ENCODE data around the gene ATP6V1A. TPM values are rescaled to one million over a fixed set of nuclear protein-coding genes. Genes with fewer than 3 reads are reported as not detected.
A peak's percentile ranks its signal among the peaks of the same experiment; 100 is the strongest.

The ATP6V1A gene
- total and polyA plus RNA-seq, 5 donors from 2014 or later: 19.3 to 50.6 (median 43.0) TPM

- H3K27ac Mint-ChIP-seq: peak overlapping the region; percentile 11 to 53 (median 31)
- peaks cover 38 to 64% (median 48%) of the 10 kb centered on the region in 4 donors for H3K4me1 Mint-ChIP-seq
- H3K27me3 ChIP-seq (ENCODE audit: control insufficient read depth, insufficient read depth, low read length): no peaks in the 10 kb centered on the region
- peaks cover 14% of the 10 kb centered on the region for H3K4me1 ChIP-seq (ENCODE audit: control insufficient read depth, insufficient read depth, low read length, poor library complexity, severe bottlenecking)
- H3K9me3 ChIP-seq (ENCODE audit: control insufficient read depth in 2 of 2, low read length in 2 of 2): no peaks in the 10 kb centered on the region
- DNase-seq: peak; percentile 28 to 80 (median 74)
- H3K27ac ChIP-seq (ENCODE audit: insufficient read depth, low read length, poor library complexity, severe bottlenecking): peak overlapping the region; percentile 64
- H3K36me3 Mint-ChIP-seq: no peaks in the 10 kb centered on the region
- H3K4me3 Mint-ChIP-seq: peak overlapping the region in 2 of 4 donors; percentile 39 to 41
- H3K27me3 Mint-ChIP-seq: no peaks in the 10 kb centered on the region
- no peaks in the 10 kb centered on the region for H3K9me3 Mint-ChIP-seq
- H3K4me3 ChIP-seq (ENCODE audit: low read depth, low read length): peak overlapping the region; percentile 46
- ATAC-seq (ENCODE audit: low read depth in 2 of 2): peak; percentile 73 to 77
- no peaks in the 10 kb centered on the region for H3K36me3 ChIP-seq (ENCODE audit: control insufficient read depth, insufficient read depth, low read length)
Measured at GRCh38 chr3:113736548-113737089, 10.2 kb upstream of the ATP6V1A start.

- peak overlapping the region; percentile 9 for H3K4me3 ChIP-seq (ENCODE audit: low read depth, low read length)
- no peak for ATAC-seq (ENCODE audit: low read depth in 2 of 2)
- H3K4me1 Mint-ChIP-seq: peaks cover 43 to 77% (median 51%) of the 10 kb centered on the region in 4 donors
Measured at GRCh38 chr3:113741086-113741485, 5.7 kb upstream of the ATP6V1A start.

GRCh38 chr3:113741620-113742019 is 5.2 kb upstream of the ATP6V1A start:
- Histone ChIP-seq H3K9me3 (ENCODE audit: control insufficient read depth in 2 of 2, low read length in 2 of 2) (no peaks in the 10 kb centered on the region), H3K4me1 (ENCODE audit: control insufficient read depth, insufficient read depth, low read length, poor library complexity, severe bottlenecking) (peaks cover 53% of the 10 kb centered on the region), H3K27ac (ENCODE audit: insufficient read depth, low read length, poor library complexity, severe bottlenecking) (peak overlapping the region; percentile 65), H3K4me3 (ENCODE audit: low read depth, low read length) (peak overlapping the region; percentile 63), H3K27me3 (ENCODE audit: control insufficient read depth, insufficient read depth, low read length) (no peaks in the 10 kb centered on the region), H3K36me3 (ENCODE audit: control insufficient read depth, insufficient read depth, low read length) (no peaks in the 10 kb centered on the region)
- Mint-ChIP-seq H3K27ac (peak overlapping the region in 2 of 3 donors; percentile 6 to 67), H3K27me3 (peaks cover 9% of the 10 kb centered on the region), H3K4me3 (peak overlapping the region in 3 of 4 donors; percentile 36 to 95 (median 79)), H3K36me3 (no peaks in the 10 kb centered on the region), H3K4me1 (peaks cover 38 to 75% (median 46%) of the 10 kb centered on the region in 4 donors), H3K9me3 (no peaks in the 10 kb centered on the region)
- DNase-seq (no peak), ATAC-seq (ENCODE audit: low read depth in 2 of 2) (no peak)

More at GRCh38 chr3:113741086-113741485, 5.7 kb upstream of the ATP6V1A start:
- Histone ChIP-seq H3K27ac (ENCODE audit: insufficient read depth, low read length, poor library complexity, severe bottlenecking) (peak overlapping the region; percentile 65), H3K36me3 (ENCODE audit: control insufficient read depth, insufficient read depth, low read length) (no peaks in the 10 kb centered on the region), H3K4me1 (ENCODE audit: control insufficient read depth, insufficient read depth, low read length, poor library complexity, severe bottlenecking) (peaks cover 49% of the 10 kb centered on the region), H3K27me3 (ENCODE audit: control insufficient read depth, insufficient read depth, low read length) (no peaks in the 10 kb centered on the region), H3K9me3 (ENCODE audit: control insufficient read depth in 2 of 2, low read length in 2 of 2) (no peaks in the 10 kb centered on the region)
- Mint-ChIP-seq H3K27me3 (peaks cover 6% of the 10 kb centered on the region), H3K4me3 (peak overlapping the region in 3 of 4 donors; percentile 13 to 79 (median 29)), H3K9me3 (no peaks in the 10 kb centered on the region), H3K36me3 (no peaks in the 10 kb centered on the region), H3K27ac (peak overlapping the region in 2 of 3 donors; percentile 6 to 67)
- DNase-seq: no peak

GRCh38 chr3:113743006-113743630 is 3.7 kb upstream of the ATP6V1A start:
- Histone ChIP-seq H3K4me3 (ENCODE audit: low read depth, low read length) (peak overlapping the region; percentile 63), H3K4me1 (ENCODE audit: control insufficient read depth, insufficient read depth, low read length, poor library complexity, severe bottlenecking) (peaks cover 61% of the 10 kb centered on the region), H3K9me3 (ENCODE audit: control insufficient read depth in 2 of 2, low read length in 2 of 2) (no peaks in the 10 kb centered on the region), H3K27me3 (ENCODE audit: control insufficient read depth, insufficient read depth, low read length) (no peaks in the 10 kb centered on the region), H3K27ac (ENCODE audit: insufficient read depth, low read length, poor library complexity, severe bottlenecking) (no peak overlapping the region), H3K36me3 (ENCODE audit: control insufficient read depth, insufficient read depth, low read length) (no peaks in the 10 kb centered on the region)
- ATAC-seq (ENCODE audit: low read depth in 2 of 2) (no peak), DNase-seq (peak in 1 of 3 donors; percentile 8)
- H3K36me3 Mint-ChIP-seq: no peaks in the 10 kb centered on the region
- H3K4me3 Mint-ChIP-seq: peak overlapping the region; percentile 95 to 100 (median 98)
- peak overlapping the region; percentile 65 to 92 (median 67) for H3K27ac Mint-ChIP-seq
- no peaks in the 10 kb centered on the region for H3K9me3 Mint-ChIP-seq
- peaks cover 28 to 69% (median 45%) of the 10 kb centered on the region in 4 donors for H3K4me1 Mint-ChIP-seq
- H3K27me3 Mint-ChIP-seq: peaks cover 10% of the 10 kb centered on the region

- H3K9me3 Mint-ChIP-seq: no peaks in the 10 kb centered on the region
- peak overlapping the region; percentile 95 to 100 (median 98) for H3K4me3 Mint-ChIP-seq
- Histone ChIP-seq H3K4me3 (ENCODE audit: low read depth, low read length) (peak overlapping the region; percentile 89), H3K36me3 (ENCODE audit: control insufficient read depth, insufficient read depth, low read length) (no peaks in the 10 kb centered on the region), H3K4me1 (ENCODE audit: control insufficient read depth, insufficient read depth, low read length, poor library complexity, severe bottlenecking) (peaks cover 62% of the 10 kb centered on the region), H3K9me3 (ENCODE audit: control insufficient read depth in 2 of 2, low read length in 2 of 2) (no peaks in the 10 kb centered on the region), H3K27me3 (ENCODE audit: control insufficient read depth, insufficient read depth, low read length) (no peaks in the 10 kb centered on the region), H3K27ac (ENCODE audit: insufficient read depth, low read length, poor library complexity, severe bottlenecking) (peak overlapping the region; percentile 100)
- DNase-seq (peak; percentile 77 to 93 (median 85)), ATAC-seq (ENCODE audit: low read depth in 2 of 2) (peak; percentile 78 to 80)
- peaks cover 10% of the 10 kb centered on the region for H3K27me3 Mint-ChIP-seq
- no peaks in the 10 kb centered on the region for H3K36me3 Mint-ChIP-seq
- peaks cover 34 to 74% (median 48%) of the 10 kb centered on the region in 4 donors for H3K4me1 Mint-ChIP-seq
- peak overlapping the region; percentile 100 for H3K27ac Mint-ChIP-seq
Measured at GRCh38 chr3:113744941-113745755, 1.7 kb upstream of the ATP6V1A start.

GRCh38 chr3:113745756-113746547 is 883 bp upstream of the ATP6V1A start, which contains the start of gene NAA50:
Gene NAA50, minus strand, starts transcription at chr3:113746249. Its CDS starts 300 bp downstream, at chr3:113745949.
- Mint-ChIP-seq H3K27me3 (peaks cover 10% of the 10 kb centered on the region), H3K4me3 (peak within 1 kb of the TSS; percentile 95 to 100 (median 98)), H3K27ac (peak within 1 kb of the TSS; percentile 100), H3K4me1 (peaks cover 34 to 69% (median 46%) of the 10 kb centered on the region in 4 donors), H3K9me3 (no peaks in the 10 kb centered on the region), H3K36me3 (no peaks in the 10 kb centered on the region)
- H3K4me1 ChIP-seq (ENCODE audit: control insufficient read depth, insufficient read depth, low read length, poor library complexity, severe bottlenecking): peaks cover 61% of the 10 kb centered on the region
- DNase-seq (peak; percentile 89 to 94 (median 93)), ATAC-seq (ENCODE audit: low read depth in 2 of 2) (peak; percentile 73 to 77)
- peak within 1 kb of the TSS; percentile 89 for H3K4me3 ChIP-seq (ENCODE audit: low read depth, low read length)
- peak within 1 kb of the TSS; percentile 100 for H3K27ac ChIP-seq (ENCODE audit: insufficient read depth, low read length, poor library complexity, severe bottlenecking)
- H3K9me3 ChIP-seq (ENCODE audit: control insufficient read depth in 2 of 2, low read length in 2 of 2): no peaks in the 10 kb centered on the region
- H3K27me3 ChIP-seq (ENCODE audit: control insufficient read depth, insufficient read depth, low read length): no peaks in the 10 kb centered on the region
- H3K36me3 ChIP-seq (ENCODE audit: control insufficient read depth, insufficient read depth, low read length): no peaks in the 10 kb centered on the region

All from CD4-positive, CD25-positive, alpha-beta regulatory T cell (primary cell).